GM20000 (cell line): ENCODE measurements around the gene CLCN2.

Source experiments
- DNase-seq: peaks from one replicate; pipeline ENCODE4 v3.0.0; 2012; ENCODE audit warnings: low spot score
- TF ChIP-seq, protein P1 (sequence below): IDR thresholded peaks from 2 replicates; pipeline ENCODE4 v1.5.1; 2012; ENCODE audit warnings: mild to moderate bottlenecking, control low read depth; ENCODE audit errors: extremely low read depth, missing control alignments

Gene CLCN2

DNA sequence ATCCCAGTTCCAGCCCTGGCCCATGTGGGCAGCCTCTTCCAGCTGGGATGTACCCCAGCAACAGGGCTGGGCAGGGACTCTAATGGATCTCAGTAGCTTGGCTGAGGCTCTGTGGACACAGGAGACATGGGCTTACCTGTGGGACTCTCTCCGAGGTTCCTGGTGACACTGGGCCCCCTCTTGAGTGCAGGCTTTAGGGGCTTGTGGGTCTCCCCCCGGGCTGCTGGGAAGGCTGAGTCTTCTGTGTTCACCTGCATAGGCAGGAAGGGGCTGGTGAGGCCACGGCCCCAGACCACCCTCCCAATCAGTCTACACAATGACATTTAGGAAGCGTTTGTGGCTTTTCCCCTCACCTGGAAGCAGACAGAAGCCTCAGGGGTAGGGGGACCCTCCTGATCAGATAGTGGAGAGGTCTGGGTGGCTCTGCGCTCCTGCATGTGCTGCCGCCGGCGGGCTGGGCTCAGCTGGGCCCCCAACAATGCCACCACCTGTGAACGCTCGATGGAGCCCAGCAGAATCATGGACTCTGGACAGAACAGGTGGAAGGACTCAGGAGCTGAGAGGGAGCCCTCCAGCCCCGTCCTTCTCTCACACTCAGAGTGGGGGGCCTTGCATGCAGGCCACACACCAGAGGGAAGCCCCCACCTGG is 8.4 kb downstream of the CLCN2 start:
- TF ChIP-seq, protein P1, sequence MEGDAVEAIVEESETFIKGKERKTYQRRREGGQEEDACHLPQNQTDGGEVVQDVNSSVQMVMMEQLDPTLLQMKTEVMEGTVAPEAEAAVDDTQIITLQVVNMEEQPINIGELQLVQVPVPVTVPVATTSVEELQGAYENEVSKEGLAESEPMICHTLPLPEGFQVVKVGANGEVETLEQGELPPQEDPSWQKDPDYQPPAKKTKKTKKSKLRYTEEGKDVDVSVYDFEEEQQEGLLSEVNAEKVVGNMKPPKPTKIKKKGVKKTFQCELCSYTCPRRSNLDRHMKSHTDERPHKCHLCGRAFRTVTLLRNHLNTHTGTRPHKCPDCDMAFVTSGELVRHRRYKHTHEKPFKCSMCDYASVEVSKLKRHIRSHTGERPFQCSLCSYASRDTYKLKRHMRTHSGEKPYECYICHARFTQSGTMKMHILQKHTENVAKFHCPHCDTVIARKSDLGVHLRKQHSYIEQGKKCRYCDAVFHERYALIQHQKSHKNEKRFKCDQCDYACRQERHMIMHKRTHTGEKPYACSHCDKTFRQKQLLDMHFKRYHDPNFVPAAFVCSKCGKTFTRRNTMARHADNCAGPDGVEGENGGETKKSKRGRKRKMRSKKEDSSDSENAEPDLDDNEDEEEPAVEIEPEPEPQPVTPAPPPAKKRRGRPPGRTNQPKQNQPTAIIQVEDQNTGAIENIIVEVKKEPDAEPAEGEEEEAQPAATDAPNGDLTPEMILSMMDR: no peak
- DNase-seq: no peak

- TF ChIP-seq, protein P1: no peak
- DNase-seq: no peak
Observed at GRCh38 chr3:184352149-184352785, 9.1 kb downstream of the CLCN2 start.

GRCh38 chr3:184351511-184352148 is 9.8 kb downstream of the CLCN2 start:
- TF ChIP-seq, protein P1: no peak
- no peak for DNase-seq

DNA sequence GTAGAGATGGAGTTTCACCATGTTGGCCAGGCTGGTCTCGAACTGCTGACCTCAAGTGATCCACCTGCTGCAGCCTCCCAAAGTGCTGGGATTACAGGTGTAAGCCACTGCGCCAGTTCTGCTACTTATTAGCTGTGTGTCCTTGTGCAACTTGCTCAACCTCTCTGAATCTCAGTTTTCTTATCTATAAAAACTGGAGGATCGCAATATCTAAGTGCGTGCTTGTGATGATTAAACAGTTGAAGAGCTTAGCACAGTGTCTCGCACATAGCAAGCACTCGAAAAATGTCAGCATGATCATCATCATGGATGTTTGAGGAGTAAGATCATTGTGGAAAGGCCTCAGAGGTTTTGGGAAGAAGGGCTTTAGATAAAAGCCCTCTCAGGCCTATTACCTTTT is 10.8 kb downstream of the CLCN2 start:
- DNase-seq: no peak
- TF ChIP-seq, protein P1: no peak

DNA sequence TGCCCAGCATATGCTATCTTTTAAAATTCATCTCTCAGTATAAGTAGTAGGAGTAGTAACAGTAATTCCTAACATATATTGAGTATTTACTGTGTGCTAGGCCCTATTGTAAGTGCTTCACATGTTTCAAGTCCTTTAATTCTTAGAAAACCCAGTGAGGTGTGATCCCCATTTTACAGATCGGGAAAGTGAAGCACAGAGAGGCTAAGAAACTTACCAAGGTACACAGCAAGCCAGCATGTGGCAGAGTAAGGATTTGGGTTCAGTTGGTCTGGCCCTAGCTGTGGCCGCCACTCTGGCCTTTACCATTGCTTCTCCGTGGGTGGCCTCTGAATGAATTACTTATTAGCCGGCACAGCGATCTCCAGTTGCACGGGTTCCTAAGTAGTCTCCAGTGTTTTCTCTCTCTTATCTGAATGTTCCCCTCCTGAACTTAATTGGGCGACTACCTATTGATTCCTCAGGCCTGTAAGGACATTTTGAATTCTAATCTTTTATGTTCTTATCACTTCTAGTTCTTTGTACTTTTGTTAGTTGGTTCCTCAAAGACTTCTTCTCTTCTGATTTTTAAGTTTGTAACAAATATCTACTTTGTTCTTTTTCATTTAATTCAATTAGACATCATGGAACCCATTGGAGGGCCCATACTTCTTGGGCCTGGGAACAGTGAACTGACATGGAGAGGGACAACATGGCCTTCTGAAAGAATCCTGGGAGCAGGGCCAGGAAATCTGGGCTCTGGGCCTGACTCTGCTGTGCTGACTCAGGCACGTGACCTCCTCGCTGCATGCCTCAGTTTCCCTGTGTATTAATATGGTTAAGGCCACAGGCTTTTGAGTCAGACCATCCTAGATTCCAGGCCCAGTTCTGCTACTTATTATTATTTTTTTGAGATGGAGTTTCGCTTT is 11.6 kb downstream of the CLCN2 start:
- TF ChIP-seq, protein P1: no peak

GRCh38 chr3:184348057-184348382 is 13.4 kb downstream of the CLCN2 start:
- DNase-seq: no peak
- TF ChIP-seq, protein P1: no peak

More for the DNA sequence above, 11.6 kb downstream of the CLCN2 start:
- no peak for DNase-seq
